SK-N-SH treated with all-trans-retinoic acid at 6 μM for 48 hours (cell line): ENCODE data around the gene ANKRD44.

ENCODE experiments used
- ATAC-seq: fragments of 200-7000 bp; cut with Tn5 transposase; 3 replicates; pipeline ENCODE4 v1.9.1; 2020; ENCODE audit warnings: mild to moderate bottlenecking, moderate library complexity
- ARNTL ChIP-seq: fragments of 450-650 bp; formaldehyde crosslinking; IDR thresholded peaks from 2 replicates; pipeline ENCODE4 v1.5.0; 2020; ENCODE audit warnings: low read depth, mild to moderate bottlenecking, moderate library complexity, borderline replicate concordance
- BACH2 ChIP-seq: fragments of 250-450 bp; sonication (Bioruptor Pico); IDR thresholded peaks from 2 replicates; pipeline ENCODE4 v1.9.0; 2021; ENCODE audit warnings: mild to moderate bottlenecking, borderline replicate concordance
- CREB5 ChIP-seq: fragments of 250-450 bp; sonication (Bioruptor Pico); IDR thresholded peaks from 2 replicates; pipeline ENCODE4 v1.5.1; 2020; ENCODE audit warnings: low read depth, mild to moderate bottlenecking, moderate library complexity
- CSDC2 ChIP-seq: fragments of 250-450 bp; sonication (Bioruptor Pico); IDR thresholded peaks from 2 replicates; pipeline ENCODE4 v1.5.0; 2020; ENCODE audit warnings: mild to moderate bottlenecking, moderate library complexity
- CSRNP3 ChIP-seq: fragments of 250-450 bp; sonication (Bioruptor Pico); IDR thresholded peaks from 2 replicates; pipeline ENCODE4 v1.5.1; 2021; ENCODE audit warnings: mild to moderate bottlenecking, moderate library complexity
- ESRRG ChIP-seq: fragments of 250-450 bp; sonication (Bioruptor Pico); IDR thresholded peaks from 2 replicates; pipeline ENCODE4 v1.6.1; 2021; ENCODE audit warnings: mild to moderate bottlenecking
- GLIS3 ChIP-seq: fragments of 250-450 bp; sonication (Bioruptor Pico); IDR thresholded peaks from 2 replicates; pipeline ENCODE4 v1.5.0; 2020; ENCODE audit warnings: mild to moderate bottlenecking, moderate library complexity
- ISL1 ChIP-seq: fragments of 250-450 bp; sonication (Bioruptor Pico); IDR thresholded peaks from 2 replicates; pipeline ENCODE4 v2.1.2; 2022; ENCODE audit warnings: mild to moderate bottlenecking, moderate library complexity
- OSR1 ChIP-seq: fragments of 250-450 bp; sonication (Bioruptor Pico); IDR thresholded peaks from 2 replicates; pipeline ENCODE4 v1.8.0; 2022; ENCODE audit warnings: moderate library complexity, mild to moderate bottlenecking, inconsistent platforms
- PATZ1 ChIP-seq: fragments of 250-450 bp; sonication (Bioruptor Pico); IDR thresholded peaks from 2 replicates; pipeline ENCODE4 v1.8.0; 2020; ENCODE audit warnings: mild to moderate bottlenecking, moderate library complexity, borderline replicate concordance
- POU6F1 ChIP-seq: fragments of 250-450 bp; sonication (Bioruptor Pico); IDR thresholded peaks from 2 replicates; pipeline ENCODE4 v1.8.0; 2021; ENCODE audit warnings: low read depth, mild to moderate bottlenecking, moderate library complexity, borderline replicate concordance
- PPARA ChIP-seq: fragments of 250-450 bp; sonication (Bioruptor Pico); IDR thresholded peaks from 2 replicates; pipeline ENCODE4 v1.5.0; 2020; ENCODE audit warnings: mild to moderate bottlenecking, borderline replicate concordance
- RARB ChIP-seq: fragments of 250-450 bp; sonication (Bioruptor Pico); IDR thresholded peaks from 2 replicates; pipeline ENCODE4 v1.8.0; 2021; ENCODE audit warnings: mild to moderate bottlenecking, moderate library complexity
- SNAI2 ChIP-seq: fragments of 250-450 bp; sonication (Bioruptor Pico); IDR thresholded peaks from 2 replicates; pipeline ENCODE4 v1.5.0; 2020; ENCODE audit warnings: mild to moderate bottlenecking, moderate library complexity
- TCF4 ChIP-seq: fragments of 250-450 bp; sonication (Bioruptor Pico); IDR thresholded peaks from 2 replicates; pipeline ENCODE4 v1.8.0; 2021; ENCODE audit warnings: mild to moderate bottlenecking, moderate library complexity, borderline replicate concordance
- TOX ChIP-seq: fragments of 250-450 bp; sonication (Bioruptor Pico); IDR thresholded peaks from 2 replicates; pipeline ENCODE4 v1.8.0; 2021; ENCODE audit warnings: mild to moderate bottlenecking, moderate library complexity, borderline replicate concordance
- TSHZ2 ChIP-seq: fragments of 250-450 bp; sonication (Bioruptor Pico); IDR thresholded peaks from 2 replicates; pipeline ENCODE4 v1.5.0; 2020; ENCODE audit warnings: mild to moderate bottlenecking, moderate library complexity
- ZC3H10 ChIP-seq: fragments of 250-450 bp; sonication (Bioruptor Pico); IDR thresholded peaks from 2 replicates; pipeline ENCODE4 v1.5.1; 2021; ENCODE audit warnings: mild to moderate bottlenecking, moderate library complexity
- ZFP3 ChIP-seq: fragments of 250-450 bp; sonication (Bioruptor Pico); IDR thresholded peaks from 2 replicates; pipeline ENCODE4 v1.5.0; 2020; ENCODE audit warnings: mild to moderate bottlenecking, moderate library complexity
- ZFP30 ChIP-seq: fragments of 450-650 bp; formaldehyde crosslinking; IDR thresholded peaks from 2 replicates; pipeline ENCODE4 v1.5.0; 2022; ENCODE audit warnings: mild to moderate bottlenecking, moderate library complexity
- ZNF565 ChIP-seq: fragments of 450-650 bp; formaldehyde crosslinking; conservative IDR thresholded peaks from 2 replicates; pipeline ENCODE4 v1.5.0; 2020; ENCODE audit warnings: low read depth, mild to moderate bottlenecking, moderate library complexity
- ZNF70 ChIP-seq: fragments of 450-650 bp; formaldehyde crosslinking; IDR thresholded peaks from 2 replicates; pipeline ENCODE4 v1.5.0; 2020; ENCODE audit warnings: mild to moderate bottlenecking, moderate library complexity

Gene ANKRD44

GRCh38 chr2:197332641-197333040 lies 22.1 kb upstream of the ANKRD44 start:
- ATAC-seq = no peak
- TF ChIP-seq BACH2 = no peak
- TF ChIP-seq ZFP30 (CRISPR knock-in tag) = no peak
- TF ChIP-seq ARNTL (CRISPR knock-in tag) = no peak
- TF ChIP-seq ZNF70 (CRISPR knock-in tag) = no peak
- TF ChIP-seq TOX (CRISPR knock-in tag) = no peak
- no peak for TF ChIP-seq CREB5 (CRISPR knock-in tag)
- TF ChIP-seq ESRRG (CRISPR knock-in tag) = no peak
- no peak for TF ChIP-seq PATZ1
- no peak for TF ChIP-seq ZC3H10

GRCh38 chr2:197328461-197328860 lies 17.9 kb upstream of the ANKRD44 start:
- ATAC-seq = no peak
- TF ChIP-seq ZFP3 (CRISPR knock-in tag) (no peak), ARNTL (CRISPR knock-in tag) (no peak), CSDC2 (CRISPR knock-in tag) (no peak), SNAI2 (CRISPR knock-in tag) (no peak), OSR1 (CRISPR knock-in tag) (no peak), CSRNP3 (no peak), TCF4 (CRISPR knock-in tag) (no peak)
- TF ChIP-seq, all 23 proteins: peak for 0

GRCh38 chr2:197327472-197328098 lies 17.0 kb upstream of the ANKRD44 start:
- no peak; the same call in none of the 3 replicates for ATAC-seq

GRCh38 chr2:197327073-197327471 lies 16.5 kb upstream of the ANKRD44 start:
- ATAC-seq = no peak
- TF ChIP-seq POU6F1 (CRISPR knock-in tag) (no peak), ZNF565 (CRISPR knock-in tag) (no peak), RARB (CRISPR knock-in tag) (no peak), BACH2 (no peak), ESRRG (CRISPR knock-in tag) (no peak), TCF4 (CRISPR knock-in tag) (no peak), TSHZ2 (no peak), GLIS3 (CRISPR knock-in tag) (no peak), PATZ1 (no peak), CREB5 (CRISPR knock-in tag) (no peak), ZC3H10 (no peak), CSRNP3 (no peak)

More at GRCh38 chr2:197327472-197328098, 17.0 kb upstream of the ANKRD44 start:
- TF ChIP-seq CSDC2 (CRISPR knock-in tag) = no peak
- TF ChIP-seq ZNF565 (CRISPR knock-in tag) = no peak
- no peak for TF ChIP-seq PPARA (CRISPR knock-in tag)
- no peak for TF ChIP-seq ISL1 (CRISPR knock-in tag)
- no peak for TF ChIP-seq ZNF70 (CRISPR knock-in tag)
